CD4-positive, alpha-beta T cell treated with Interferon alpha-2 for 1 hour (primary cell): ENCODE data around the gene ROS1.

Experiments used
- DNase-seq, 2 donors: peaks; one replicate each; pipeline ENCODE4 v3.0.0-alpha.2; 2020 to 2022

Gene ROS1

DNA sequence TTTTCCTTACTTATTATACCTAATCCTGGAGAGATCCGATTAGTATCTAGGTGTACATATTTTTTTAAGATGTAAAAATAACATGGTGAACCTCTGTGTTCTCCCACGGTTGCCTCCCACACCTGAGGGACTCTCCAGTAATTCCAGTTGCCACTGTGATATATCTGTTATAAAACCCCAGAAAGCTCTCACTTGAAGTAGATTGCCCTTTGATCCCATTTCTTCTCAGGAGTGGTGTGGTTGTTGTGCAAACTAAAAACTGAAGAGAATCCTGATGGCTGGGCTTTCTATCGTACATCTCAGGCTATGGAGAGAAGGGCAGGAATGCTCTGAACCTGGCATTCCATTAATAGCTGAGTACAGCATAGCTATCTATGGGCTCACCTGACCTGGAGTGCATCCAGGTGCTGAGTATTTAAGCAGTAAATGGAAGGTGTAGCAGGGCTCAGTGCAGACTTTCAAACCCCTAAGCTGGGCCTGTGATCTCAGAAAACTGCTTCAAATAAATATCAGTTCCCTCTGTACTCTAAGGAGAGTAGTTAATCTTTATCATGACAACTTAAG lies 119.4 kb downstream of the ROS1 start:
- no peak for DNase-seq

DNA sequence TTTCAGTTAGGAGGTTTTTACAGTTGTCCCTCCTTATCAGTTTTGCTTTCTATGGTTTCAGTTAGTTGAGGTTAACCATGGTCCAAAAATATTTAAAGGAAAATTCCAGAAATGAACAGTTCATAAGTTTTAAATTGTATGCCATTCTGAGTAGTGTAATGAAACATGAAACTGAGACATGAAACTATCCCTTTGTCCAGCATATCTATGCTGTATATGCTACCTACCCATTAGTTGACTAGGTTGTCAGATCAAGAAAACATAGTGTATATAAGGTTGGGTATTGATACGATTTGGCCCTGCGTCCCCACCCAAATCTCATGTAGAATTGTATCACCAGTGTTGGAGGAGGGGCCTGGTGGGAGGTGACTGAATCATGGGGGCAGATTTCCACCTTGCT lies 121.3 kb downstream of the ROS1 start:
- DNase-seq = no peak

DNA sequence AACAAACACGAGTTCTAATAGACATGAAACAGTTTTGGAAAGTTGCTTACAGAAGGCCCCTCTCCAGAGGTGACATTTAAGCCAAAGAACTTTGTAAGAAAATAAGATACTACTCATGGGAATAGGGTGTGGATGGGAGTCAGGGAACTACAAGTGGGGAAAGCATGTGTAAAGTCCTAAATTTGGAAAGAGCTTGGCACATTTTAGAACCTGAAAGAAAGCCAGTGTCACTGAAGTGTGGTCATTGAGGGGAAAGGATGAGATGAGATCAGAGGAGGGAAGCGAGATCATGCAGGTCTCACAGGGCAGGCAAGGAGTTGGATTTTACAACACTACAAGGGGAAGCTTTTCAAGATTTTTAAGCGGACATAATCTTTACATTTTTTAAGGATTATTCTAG lies 122.4 kb downstream of the ROS1 start:
- no peak for DNase-seq

DNA sequence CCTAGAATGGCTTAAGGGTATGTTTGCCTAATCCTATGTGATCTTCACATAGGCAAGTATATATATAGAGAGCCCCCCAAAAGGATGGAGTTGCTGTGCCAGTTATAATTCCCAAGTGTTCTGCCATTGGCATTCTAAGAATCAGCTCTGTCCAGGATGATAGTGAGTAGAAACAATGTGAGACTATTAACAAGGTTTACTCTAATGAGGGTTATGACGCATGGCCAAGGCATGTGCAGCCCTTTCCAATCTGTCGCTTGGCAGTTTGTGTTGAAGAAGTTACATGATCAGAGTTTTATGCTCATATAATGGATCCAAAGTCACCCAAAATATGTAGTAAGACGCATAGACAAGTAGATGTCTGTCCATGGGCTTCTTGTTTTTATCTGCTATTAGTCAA lies 126.8 kb downstream of the ROS1 start:
- DNase-seq = no peak

DNA sequence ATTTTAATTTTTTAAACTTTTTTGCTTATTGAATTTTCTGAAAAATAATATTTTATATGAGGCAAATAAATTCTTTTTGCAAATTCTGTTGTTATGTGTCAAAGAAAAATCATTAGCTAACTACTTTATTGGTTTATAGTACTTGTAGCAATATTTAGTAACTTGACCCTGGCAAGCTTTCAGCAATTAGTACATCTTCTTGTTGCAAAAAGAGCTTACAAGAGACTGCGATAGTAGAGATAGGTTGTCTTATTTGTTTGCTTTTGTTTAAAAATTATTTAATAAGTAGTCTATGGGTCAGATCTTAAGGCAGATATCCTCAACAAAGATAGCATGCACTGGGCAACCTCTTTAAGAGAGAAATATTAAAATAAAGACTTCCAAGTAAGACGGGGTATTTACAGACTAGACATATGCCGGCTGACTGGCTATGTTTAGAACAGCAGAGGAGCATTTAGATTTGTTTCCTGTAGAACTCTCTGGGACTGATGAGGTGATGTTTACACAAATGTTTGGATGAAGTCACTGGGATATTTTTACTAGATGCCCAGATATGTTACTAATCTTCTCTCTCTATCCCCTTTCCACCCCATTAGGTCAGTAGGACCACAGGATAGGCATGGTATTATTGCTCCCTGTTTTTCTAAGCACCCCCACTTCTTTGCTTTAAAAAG lies 135.4 kb downstream of the ROS1 start:
- no peak for DNase-seq

DNA sequence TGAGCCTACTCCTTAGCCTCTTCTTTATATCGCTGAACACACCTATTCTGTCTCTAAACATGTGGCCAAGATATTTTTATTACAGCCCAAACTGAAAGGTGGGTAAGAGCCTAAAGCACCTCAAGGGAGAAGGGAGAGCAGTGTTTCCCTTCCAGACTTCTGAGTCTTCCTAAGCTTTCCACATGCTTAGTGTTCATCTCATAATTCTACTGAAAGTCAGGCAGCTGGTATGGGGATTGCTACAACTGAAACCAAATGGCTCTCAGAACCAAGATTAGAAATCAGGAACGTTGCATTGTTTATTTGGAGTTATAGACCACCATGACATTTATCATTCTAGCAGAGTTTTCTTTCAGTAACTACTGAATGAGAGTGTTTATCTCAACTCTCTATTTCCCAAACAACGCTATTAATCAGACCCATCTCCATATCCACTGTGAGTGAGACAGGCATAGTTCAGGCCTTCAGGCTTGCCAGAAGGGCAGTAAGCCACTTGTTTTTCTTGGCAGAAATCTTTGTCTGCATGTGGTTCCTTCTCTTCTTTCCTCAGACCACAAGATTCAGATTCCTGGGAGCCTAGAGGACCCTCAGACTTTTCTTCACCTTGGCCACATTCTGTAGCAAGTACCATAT lies 137.5 kb downstream of the ROS1 start:
- no peak for DNase-seq

DNA sequence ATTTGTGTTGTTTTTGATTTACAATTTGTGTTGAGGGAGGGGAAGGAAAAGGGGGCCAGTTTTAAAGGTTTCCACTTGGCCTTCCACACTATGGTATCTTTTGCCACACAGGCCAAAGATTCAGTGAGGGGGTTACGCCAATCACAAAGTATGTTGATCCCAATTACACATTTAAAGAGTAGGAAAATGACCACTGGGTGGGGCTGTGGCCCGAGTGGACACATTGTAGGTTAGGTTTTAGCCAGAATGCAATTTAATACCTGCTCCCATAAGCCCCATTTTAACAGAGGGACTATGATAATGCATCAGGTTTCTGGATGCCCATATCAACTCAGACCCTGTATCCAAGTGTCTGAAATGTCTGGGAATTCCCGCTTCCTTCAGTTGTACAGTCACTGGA lies 144.8 kb downstream of the ROS1 start:
- no peak for DNase-seq

DNA sequence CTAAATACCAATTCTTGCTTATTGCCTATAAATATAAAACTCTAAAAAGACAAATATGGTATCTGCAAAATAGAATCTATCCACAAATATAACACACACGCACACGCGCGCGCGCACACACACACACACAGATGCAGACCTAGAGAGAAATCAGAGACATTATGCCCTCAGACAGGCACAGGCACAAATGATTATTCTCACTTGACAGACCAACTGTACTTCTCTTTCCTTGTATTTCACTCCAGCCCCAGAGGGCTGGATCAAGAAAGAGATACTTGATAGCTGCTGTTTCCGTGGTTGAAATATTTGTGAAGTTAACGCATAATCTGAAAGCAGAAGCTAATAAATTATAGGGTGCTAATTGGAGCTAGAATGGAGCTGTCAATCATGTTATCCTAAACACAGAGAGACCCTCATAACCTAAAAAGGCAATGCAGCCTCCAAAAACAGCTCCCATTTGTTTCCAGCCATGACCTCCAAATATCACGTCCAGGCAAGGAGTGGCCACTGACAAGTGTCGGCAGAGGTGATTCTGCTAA lies 148.9 kb downstream of the ROS1 start:
- no peak for DNase-seq

DNA sequence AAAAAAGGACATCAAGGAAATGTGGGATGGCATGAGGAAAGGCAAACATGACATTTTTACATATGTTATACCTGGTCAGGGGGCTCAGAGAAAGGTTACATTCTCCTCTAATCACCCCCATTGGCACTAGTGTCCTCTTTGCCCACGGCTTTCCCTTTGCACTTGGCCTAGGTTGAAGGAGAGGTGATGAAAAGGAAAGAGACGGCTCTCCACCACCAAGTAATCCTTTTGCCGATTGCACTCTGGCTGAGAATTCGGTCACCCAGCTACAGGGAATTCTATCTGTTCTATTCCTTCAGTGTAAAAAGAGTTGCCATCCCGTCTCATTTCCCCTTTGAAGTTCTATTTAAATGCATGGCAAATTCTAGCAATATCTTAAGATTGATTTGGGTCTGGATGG lies 150.0 kb downstream of the ROS1 start:
- DNase-seq = no peak

DNA sequence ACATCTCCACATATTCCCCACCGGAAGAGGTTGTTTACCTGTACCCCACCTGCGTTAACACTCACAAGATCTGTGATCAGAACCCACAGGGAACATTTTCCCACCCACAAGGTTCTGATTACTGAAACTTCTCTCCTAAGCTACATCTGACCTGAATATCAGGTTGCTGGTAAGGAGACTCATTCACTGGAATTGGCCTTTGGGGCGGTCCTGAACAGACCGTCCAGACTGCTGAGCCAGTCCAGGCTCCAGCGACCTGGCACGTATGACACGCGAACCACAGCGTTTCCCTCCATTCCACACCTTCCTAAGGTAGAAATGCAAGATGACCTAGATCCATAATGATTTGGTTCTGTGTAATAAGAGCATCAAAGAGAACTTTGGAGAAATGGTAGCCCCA lies 150.5 kb downstream of the ROS1 start:
- no peak for DNase-seq

DNA sequence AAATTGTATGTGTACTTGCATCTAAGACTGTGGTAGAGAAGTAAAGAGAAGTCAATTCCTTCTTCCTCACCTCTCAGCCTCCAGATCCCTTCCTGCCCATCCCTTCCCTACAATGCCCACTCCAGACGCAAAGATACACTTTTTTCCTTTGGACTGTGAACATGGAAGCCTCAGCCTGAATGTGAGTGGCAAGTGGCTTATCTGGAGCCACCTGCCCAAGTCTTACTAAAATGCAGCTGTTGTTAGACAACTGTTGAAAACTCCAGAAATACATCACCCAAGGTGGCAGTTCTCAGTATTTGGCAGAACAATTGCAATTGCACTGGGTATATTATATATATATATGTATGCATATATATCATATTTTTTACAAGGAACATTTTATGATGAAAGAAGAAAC lies 152.9 kb downstream of the ROS1 start:
- no peak for DNase-seq

DNA sequence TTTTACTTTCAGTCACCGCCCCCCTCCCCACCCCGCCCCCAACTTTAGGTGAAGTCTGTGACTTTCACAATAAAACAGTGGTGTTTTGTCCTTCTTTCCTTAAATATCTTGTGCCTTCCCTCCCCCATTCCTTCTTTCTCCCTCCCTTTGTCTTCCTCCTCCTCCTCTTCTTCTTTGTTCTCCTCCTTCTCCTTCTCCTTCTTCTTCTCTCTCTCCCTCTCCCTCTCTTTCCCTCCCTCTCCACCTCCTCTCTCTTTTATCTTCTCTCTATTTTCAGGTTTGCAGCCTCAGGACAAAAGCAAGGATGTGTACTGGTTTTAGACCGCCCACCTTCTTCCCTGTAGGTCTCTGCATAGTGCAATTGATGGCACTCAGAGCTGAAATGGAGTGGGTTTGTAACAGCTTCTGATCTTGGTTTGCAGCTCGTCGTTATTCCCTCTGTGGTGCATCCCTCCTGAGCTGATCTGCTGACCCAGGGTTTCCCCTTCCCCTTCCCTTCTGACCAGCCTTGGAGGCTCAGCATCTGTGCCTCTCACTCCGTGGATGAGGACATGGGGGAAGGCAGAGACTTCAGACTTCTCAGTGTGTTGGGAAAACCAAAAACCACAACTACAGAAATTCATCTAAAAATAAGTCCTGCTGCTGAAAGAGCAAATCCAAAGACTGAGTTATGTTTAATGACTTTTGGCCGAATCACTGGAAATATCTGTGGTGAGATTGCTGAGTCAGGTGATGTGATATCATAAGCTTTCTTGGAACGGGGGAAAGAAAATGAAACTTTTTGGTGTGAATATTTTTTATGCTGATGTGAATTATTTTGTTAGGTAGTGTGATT lies 153.5 kb downstream of the ROS1 start:
- DNase-seq = no peak

DNA sequence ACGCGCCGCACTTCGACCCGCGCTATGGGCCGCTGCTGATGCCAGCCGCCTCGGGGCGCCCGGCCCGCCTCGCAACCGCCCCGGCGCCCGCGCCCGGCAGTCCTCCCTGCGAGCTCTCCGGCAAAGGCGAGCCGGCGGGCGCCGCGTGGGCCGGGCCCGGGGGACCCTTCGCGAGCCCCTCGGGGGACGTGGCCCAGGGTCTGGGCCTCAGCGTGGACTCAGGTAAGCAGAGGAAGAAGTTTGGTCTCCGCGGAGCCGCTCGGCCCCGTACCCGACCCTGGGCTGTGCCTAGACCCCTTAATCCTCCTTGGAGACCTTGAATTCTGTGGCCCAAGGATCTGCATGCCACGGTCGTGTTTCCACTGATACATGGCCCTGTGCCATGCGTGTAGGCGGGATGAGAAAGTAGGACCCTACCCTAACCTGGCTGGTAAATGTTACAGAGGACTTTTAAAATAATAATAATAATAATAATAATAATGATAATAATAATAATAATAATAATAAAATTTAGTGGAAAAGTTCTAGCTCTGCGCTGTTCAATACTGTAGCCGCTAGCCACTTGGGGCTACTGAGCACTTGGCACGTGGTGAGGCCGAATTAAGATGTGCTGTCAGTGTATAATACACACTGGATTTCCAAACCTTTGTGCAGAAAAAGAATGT lies 154.8 kb downstream of the ROS1 start:
- no peak for DNase-seq

DNA sequence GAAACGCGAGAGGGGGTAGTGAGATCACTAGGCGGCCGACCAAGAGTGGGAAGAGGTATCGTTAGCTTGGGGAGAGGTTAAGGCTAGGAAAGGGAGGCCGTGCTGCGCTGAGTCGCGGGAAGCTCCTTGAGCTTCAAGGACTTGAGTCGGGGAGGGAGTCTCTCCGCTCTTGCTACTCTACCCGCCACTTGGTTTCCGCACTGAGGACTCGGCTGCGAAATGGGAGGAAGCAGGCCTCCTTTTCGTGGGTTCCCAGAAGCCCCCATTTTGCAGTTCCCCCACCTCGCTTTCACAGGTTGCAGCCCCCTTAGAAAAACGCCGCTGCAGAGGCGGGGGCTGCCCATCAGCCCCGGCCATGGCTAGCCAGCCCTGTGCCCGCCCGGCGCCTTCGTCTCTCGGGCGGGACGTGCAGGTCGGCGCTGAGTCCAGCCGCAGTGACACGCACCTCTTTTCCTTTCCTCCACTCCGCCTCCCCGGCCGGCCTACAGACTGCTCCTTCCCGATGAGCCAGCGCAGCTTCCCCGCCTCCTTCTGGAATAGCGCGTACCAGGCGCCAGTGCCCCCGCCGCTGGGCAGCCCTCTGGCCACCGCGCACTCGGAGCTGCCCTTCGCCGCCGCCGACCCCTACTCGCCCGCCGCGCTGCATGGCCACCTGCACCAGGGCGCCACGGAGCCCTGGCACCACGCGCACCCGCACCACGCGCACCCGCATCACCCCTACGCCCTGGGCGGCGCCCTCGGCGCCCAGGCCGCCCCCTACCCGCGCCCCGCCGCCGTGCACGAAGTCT lies 155.5 kb downstream of the ROS1 start:
- no peak for DNase-seq

DNA sequence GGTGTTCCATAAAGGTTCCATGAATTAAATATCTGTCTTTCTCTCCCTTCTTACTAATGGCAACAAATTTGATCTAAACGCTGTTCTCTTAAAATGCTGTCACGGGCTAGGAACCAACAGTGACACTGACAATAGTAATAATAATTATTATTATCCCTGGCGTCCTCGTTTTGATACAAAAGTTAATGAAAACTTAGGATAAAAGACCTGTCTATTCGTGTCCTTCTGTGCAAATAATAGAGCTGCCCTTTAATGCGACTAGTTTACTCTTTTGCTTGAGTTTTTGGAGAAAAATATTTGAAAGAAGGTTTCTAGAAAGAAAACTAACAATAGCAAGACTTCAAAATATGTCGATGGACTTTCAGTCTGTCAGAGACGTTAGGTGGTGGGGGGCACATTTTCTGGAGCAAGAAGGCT lies 156.1 kb downstream of the ROS1 start:
- no peak for DNase-seq

DNA sequence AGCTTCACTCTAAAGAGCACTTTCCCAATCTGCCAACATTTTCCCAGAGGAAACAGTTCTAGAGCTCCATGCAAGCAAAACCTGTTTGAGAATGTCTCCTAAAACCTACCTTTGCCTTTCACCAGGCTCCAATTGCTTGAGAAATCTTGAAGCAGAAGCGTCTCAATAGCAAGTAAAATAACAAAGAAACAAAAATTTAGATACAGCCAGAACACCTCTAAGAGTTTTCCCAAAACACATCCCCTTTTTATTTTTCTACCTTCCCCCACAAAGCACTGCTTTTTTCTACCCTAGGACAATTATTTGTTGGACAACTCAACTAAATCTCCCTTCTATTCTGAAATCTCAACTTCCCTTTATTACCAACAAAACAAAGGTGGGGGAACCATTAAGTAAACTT lies 156.8 kb downstream of the ROS1 start:
- DNase-seq = no peak

DNA sequence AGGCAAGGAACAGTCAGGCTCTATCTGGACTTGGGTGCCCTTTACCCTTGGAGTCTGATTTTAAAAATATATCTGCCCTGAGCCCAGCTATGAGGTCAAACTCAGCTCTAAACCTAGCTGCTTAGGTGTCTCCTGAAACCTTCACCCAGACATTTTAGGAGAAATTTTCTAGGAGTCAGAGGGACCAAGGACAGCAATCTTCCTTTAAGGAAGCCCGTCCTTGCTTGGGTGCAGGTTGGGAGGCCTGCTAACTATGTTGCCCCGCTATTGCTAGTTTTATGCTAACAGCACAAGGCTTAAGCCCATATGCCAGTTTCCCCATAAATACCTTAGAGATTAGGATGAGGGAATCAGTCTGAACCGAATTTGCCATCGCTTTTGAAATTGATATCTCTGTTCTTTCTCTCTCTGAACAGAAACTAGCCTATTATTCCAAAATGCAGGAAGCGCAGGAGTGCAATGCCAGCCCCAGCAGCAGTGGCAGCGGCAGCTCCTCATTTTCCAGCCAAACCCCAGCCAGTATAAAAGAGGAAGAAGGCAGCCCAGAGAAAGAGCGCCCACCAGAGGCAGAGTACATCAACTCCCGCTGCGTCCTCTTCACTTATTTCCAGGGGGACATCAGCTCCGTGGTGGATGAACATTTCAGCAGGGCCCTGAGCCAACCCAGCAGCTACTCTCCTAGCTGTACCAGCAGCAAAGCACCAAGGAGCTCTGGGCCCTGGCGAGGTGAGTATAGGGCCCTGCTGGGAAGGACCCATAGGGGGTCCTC lies 157.8 kb downstream of the ROS1 start:
- DNase-seq = no peak

DNA sequence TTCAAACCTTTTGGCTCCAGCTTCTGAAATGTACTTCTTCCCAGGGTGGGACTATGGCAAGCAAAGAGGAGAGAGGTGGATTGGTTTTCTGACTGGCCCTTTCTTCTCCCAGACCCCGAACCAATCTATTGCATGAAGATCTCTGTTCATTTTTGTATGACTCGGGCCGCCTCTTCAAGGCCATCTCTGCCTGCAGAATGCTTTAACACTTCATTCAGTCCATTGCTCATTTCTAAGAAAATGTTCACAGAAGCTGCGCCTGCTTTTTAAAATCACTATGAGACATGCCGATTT lies 158.7 kb downstream of the ROS1 start:
- no peak for DNase-seq

DNA sequence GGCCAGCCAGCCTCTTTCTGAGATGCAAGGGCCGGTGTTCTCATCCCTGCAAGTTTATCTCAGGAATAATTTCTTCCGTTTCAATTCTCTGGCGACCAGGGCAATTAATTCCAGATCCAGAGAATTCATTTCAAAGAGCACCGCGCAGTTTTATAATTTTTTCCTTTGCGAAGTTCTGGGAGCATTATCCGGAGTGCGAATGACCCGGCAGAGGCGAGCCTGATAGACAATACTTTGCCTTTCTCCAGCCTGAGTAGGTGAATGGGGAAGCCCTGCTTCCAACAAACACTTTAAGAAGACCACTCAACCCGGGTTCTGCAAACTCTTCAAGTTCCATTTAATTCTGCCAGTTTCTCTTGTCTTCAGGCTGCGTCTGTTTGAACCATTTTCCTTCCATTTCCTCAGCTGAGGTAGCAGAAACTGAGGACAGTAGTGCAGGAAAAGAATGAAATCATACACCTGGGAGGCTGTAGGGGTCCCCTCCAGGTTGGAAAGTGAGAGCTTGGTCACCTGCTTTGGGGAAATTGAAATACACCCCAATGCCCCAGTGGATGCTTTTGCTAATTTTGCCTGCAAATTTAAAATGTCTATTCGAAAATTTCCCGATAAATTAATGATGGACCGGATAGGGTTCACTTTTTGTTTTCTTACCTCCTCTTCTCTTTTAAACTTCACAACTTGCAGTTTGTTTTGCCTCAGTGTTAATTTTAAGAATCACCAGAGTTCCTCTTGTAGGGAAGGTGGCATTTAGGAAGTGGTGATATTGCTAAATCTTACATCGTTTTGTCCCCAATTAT lies 159.3 kb downstream of the ROS1 start:
- no peak for DNase-seq

DNA sequence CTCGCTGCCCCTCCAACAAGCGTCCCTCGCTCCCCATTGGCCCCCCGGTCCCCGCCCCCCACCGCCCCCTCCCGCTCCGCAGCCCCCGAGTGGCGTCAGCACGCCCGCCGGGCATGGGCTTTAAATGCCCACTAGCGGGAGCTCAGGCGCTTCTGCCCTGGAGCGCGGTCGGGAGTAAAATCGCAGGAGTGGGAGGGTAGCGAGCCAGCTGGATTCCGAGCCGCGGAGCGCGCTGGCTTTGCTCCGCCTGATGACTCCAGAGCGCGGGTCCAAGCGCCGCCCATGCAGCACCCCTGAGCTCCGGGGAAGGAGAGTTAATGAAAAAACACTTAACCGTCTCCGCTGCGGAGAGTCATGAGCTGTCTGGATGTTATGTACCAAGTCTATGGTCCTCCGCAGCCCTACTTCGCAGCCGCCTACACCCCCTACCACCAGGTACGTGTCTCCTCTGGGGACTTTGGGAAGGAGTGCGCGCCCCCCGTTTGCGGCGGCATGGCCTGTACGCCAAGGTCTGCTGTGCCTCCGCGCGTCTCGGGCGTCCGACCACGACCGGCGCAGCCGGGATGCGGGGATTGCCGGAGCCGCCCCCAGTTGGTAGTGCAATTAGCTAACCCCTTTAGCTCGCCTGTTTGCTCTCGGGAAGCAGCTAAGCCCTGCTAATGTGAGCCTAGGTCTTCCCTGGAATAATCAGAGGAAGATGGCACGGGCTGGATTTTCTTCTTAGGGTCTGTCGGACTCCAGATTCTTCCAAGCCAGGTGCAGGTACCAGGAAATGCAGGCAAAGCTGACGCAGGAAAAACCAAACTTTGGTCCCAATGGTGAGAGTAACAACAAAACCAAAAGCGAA lies 160.1 kb downstream of the ROS1 start, which contains the start of gene VGLL2:
Gene VGLL2, plus strand, starts transcription at position 149 of the 847 bp plus-strand sequence. Its CDS starts 206 bp downstream, at position 355.
- no peak for DNase-seq
